Erythroblast (primary cell): ENCODE measurements around the gene ZPLD1.

Experiments used
- DNase-seq, 2 experiments: peaks; one replicate each; lab custom pipeline; 2025; lab: John Stamatoyannopoulos, UW
- GATA1 ChIP-seq: IDR thresholded peaks from 2 replicates; pipeline ENCODE4 v1.6.1; 2011; ENCODE audit warnings: low read depth, mild to moderate bottlenecking, control low read depth, low read length, moderate library complexity
- POLR2A ChIP-seq: IDR thresholded peaks from 2 replicates; pipeline ENCODE4 v1.6.1; 2011; ENCODE audit warnings: mild to moderate bottlenecking, low read length

ZPLD1 gene

DNA sequence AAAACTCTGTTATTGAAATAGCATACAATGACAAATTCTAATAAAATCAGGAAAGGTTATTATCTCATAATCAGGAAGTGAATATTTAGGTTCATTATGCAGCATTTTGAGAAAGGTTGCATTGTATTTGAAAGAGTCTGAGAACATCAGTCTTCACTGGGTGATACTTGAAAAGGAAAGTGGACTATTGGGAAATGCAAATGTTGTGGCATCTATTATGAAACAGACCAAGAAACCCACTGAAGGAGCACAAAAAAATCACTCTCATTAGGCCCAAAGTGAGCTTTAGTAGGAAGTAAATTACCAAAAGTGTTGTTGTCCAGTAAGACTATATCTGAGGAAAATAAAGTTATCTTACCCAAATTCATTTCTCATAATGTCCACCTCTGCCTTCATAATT is 90.8 kb downstream of the ZPLD1 start:
- TF ChIP-seq POLR2A (no peak), GATA1 (no peak)
- no peak for DNase-seq

- DNase-seq: no peak
- TF ChIP-seq POLR2A: no peak
- TF ChIP-seq GATA1: no peak
Observed at GRCh38 chr3:102526865-102527264, 92.0 kb downstream of the ZPLD1 start.

- DNase-seq: no peak
- no peak for TF ChIP-seq GATA1
- TF ChIP-seq POLR2A: no peak
Observed at GRCh38 chr3:102528727-102529126, 93.9 kb downstream of the ZPLD1 start.
